Colon (tissue), 2 donors: Measurements from ENCODE around the gene BACH1.

Source experiments
- FAIRE-seq: peaks from 2 replicates; lab custom pipeline; 2012; peaks lifted over from hg19 to GRCh38; lab: Jason Lieb, UNC
- donor health status: control.
- donor health status: control.

The BACH1 gene

DNA sequence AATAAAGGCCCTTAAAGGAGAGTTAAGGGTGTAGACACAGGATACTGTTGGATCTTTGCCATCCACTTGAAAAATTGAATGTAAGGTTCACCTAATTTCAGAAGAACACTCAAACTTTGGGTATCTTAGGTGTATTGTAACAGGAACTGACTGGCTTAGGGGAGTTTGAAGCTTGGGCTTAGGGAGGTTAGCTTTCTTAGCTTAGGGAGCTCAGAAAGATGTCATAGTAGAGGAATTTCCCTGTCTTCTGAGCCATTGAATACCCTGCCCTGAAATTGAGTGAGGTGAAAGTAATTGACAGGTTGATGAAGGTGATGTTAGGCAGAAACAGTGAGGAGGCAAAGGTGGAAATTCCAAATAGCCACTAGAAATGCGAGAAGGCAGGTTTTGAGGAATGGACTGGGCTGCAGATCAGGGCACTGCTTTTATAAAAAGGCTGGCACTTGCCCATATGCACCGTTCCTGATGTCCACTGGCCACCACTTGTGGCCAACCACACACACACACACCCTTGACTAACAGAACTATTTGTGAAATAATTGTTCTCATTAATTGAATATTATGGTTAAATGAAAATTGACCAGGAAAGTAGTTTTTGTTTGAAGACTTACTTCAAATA lies 16.5 kb downstream of the BACH1 start:
- no peak for FAIRE-seq

GRCh38 chr21:29316029-29316742 lies 17.5 kb downstream of the BACH1 start:
- no peak for FAIRE-seq

DNA sequence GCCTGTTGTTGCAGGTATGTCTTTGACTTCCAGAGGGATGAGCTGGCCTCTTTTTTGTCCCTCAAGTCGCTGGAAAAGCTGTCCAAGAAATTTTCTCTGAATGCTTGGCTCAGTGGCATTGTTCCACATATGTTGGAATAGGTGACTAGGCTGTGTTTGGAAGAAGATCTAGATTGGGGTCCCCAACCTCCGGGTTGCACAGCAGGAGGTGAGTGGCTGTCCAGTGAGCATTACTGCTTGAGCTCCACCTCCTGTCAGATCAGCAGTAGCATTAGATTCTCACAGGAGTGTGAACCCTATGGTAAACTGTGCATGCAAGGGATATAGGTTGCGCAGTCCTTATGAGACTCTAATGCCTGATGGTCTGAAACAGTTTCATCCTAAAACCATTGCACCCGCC lies 18.1 kb downstream of the BACH1 start:
- FAIRE-seq: no peak

- FAIRE-seq: no peak
Measured at GRCh38 chr21:29318354-29318753, 19.6 kb downstream of the BACH1 start.

DNA sequence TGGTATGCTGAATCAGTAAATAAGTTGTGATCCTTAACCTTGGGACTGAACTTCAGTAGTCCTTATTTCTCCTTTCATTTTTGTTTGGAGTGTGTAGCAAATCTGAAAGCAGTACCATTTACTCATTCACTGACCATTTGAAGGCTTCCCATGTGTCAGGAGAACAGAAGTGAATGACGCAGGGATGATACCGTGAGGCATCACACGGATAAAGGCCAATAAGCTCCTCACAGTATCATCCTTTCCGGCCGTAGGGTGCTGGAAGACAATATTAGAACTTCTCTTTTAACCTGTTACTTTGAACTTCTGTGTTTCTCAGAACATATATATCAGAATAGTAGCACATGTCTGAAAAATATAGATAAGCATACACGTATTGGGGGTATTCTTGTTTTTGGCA lies 21.3 kb downstream of the BACH1 start:
- no peak for FAIRE-seq

DNA sequence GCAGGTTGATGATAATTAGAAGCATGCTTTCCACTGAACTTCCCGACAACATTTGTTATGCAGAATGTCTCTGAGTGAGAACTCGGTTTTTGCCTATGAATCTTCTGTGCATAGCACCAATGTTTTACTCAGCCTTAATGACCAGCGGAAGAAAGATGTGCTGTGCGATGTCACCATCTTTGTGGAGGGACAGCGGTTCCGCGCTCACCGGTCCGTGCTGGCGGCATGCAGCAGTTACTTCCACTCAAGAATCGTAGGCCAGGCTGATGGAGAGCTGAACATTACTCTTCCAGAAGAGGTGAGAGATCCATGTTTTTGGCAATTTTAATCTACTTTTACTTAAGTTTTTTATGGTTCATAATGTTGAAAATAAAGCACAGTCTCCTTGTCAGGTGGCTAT lies 22.5 kb downstream of the BACH1 start:
- no peak for FAIRE-seq

DNA sequence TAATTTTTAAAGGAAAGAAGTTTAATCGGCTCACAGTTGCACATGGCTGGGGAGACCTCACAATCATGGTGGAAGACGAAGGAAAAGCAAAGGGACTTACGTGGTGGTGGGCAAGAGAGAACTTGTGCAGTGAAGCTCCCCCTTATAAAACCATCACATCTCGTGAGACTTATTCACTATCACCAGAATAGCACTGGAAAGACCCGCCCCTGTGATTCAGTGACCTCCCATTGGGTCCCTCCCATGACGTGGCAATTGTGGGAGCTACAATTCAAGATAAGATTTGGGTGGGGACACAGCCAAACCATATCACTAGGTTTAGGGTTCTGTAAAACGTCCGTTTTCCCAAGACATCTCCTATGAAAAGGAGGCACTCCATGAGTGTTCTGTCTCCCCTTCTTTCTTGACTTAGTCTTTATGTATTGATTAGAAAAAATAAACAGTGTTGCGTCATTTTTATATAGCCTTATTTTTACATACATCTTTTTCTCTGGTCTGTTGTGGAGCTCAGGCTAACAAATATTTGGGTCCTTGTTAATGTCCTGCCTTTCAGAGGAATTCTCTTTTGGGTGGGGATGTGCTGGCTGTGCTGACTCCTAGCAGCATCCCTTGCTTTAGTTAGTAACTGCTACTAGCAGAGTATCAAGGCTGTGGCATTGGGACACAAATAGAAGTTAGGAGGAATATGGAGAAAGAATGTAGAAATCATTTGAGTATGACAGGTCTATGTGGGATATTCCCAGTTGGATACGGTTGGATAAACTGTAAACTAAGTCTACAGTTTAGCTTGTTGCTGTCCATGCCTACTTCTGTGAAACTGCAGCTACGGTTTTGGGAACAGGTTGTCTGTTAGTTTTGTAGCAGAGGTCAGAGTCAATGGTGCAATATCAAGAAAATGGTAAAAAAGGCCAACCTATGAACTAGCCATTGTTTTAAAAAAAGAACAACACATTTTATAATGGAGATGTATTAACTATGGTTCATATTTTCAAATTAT lies 23.5 kb downstream of the BACH1 start:
- FAIRE-seq: no peak

DNA sequence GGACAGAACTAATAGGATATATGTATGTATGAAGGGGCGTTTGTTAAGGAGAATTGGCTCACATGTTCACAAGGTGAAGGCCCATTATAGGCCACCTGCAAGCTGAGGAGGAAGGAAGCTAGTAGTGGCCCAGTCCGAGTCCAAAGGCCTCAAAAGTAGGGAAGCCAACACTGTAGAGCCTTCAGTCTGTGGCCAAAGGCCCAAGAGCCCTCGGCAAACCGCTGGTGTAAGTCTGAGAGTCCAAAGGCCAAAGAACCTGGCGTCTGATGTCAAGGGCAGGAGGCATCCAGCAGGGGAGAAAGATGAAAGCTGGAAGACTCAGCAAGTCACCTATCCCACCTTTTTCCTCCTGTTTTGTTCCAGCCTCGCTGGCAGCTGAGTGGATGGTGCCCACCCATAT lies 24.5 kb downstream of the BACH1 start:
- no peak for FAIRE-seq

DNA sequence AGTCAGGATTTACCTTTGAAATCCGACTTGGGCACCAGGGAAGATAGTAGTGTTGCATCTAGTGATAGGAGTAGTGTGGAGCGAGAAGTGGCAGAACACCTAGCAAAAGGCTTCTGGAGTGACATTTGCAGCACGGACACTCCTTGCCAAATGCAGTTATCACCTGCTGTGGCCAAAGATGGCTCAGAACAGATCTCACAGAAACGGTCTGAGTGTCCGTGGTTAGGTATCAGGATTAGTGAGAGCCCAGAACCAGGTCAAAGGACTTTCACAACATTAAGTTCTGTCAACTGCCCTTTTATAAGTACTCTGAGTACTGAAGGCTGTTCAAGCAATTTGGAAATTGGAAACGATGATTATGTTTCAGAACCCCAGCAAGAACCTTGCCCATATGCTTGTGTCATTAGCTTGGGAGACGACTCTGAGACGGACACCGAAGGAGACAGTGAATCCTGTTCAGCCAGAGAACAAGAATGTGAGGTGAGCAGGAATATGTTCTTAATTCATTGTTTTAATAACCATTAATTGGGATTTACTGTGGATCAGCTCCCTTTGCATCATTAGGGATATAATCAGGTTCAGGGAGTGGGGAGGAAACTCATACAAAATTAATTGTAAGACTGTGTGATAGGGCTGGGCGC lies 28.3 kb downstream of the BACH1 start:
- no peak for FAIRE-seq

DNA sequence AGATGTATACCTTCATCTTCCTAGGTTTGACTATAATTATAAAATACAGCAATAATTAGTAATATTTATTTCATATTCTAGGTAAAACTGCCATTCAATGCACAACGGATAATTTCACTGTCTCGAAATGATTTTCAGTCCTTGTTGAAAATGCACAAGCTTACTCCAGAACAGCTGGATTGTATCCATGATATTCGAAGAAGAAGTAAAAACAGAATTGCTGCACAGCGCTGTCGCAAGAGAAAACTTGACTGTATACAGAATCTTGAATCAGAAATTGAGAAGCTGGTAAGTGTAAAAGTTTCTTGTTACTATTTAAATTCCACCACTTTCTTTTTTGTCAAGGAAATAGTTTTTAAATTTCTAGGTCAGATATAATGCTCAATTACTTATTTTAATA lies 30.7 kb downstream of the BACH1 start:
- FAIRE-seq: no peak

GRCh38 chr21:29330797-29331196 lies 32.1 kb downstream of the BACH1 start:
- FAIRE-seq: no peak

- FAIRE-seq: no peak
Measured at GRCh38 chr21:29332461-29333362, 34.0 kb downstream of the BACH1 start.

- no peak for FAIRE-seq
Measured at GRCh38 chr21:29333406-29333805, 34.7 kb downstream of the BACH1 start.

DNA sequence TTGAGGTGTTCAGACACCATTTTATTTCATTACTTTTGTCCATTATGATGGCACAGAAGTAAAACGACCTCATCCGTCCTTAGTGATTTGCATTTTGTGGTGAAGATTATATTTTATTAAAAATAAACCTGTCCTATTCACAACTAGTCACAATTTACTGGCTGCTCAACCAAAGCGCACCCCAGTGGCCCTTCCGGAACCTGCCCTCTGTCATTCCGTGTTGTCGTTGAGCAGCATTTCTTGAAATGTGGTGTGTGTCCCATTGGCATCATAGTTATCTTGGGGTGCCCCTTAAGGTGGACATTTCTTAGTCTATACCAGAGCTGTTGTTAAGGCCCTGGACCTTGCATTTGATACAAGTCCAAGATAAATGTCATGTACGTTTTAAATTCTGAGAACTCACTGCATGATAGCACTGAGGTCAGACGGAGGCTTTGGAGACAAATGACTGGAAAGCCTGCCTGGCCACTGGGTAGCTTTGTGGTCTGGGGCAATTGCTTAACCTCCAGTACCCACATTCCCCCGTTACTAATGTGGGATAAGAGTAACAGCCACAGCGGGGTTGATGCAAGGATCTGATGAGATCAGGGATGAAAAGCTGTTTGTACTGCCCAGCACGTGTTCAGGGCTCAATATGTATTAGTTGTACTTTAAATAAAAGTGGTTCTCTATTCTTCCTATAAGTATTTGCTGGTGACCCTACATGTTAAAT lies 36.2 kb downstream of the BACH1 start:
- FAIRE-seq: no peak

DNA sequence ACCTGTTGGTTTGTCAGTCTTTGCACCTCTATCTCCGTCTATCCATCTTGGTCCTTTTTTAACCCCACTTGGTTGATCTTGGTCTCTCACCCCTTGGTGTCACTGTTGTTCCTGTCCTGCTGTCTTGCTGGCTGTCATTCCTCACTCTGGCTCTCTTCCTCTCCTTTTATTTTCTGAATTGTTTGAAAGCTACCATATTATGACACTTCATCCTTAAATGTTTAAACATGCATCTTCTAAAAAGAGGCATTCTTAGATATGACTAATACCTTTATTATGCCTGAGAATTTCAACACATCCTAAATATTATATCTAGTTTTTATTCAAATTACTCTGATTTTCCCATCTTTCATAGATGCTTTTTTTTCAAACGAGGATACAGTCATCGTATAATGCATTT lies 37.0 kb downstream of the BACH1 start:
- no peak for FAIRE-seq

- no peak for FAIRE-seq
Measured at GRCh38 chr21:29338256-29338655, 39.5 kb downstream of the BACH1 start.

DNA sequence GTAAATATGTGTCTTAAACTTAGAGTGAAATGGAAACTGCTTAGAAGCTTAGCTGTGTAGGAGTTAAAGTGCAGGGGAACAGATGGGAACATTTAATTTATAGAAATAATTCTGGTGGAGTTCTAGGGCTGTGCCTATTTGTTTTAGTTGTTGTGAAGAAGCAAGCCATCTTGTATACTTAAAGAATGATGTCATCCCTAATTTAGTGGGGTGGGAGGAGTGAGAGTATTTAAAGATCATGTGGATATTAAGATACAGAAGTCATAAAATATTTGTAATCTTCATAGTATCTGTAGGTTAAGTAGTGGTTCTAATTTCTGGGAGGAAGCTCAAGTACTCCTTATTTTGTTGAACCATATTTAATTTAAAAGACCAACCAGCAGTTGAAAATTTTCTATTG lies 41.5 kb downstream of the BACH1 start:
- no peak for FAIRE-seq

GRCh38 chr21:29342363-29342957 lies 43.7 kb downstream of the BACH1 start:
- FAIRE-seq: no peak

GRCh38 chr21:29343519-29343918 lies 44.8 kb downstream of the BACH1 start:
- FAIRE-seq: no peak

- FAIRE-seq: no peak
Measured at GRCh38 chr21:29346281-29346680, 47.6 kb downstream of the BACH1 start.
